NCI-H2081 treated with DMSO at 0.1 percent for 48 hours (cell line): ENCODE results near the gene MYO1D.

ENCODE experiments used
- DNase-seq: peaks from one replicate; lab custom pipeline; 2025; lab: John Stamatoyannopoulos, UW

Gene MYO1D

DNA sequence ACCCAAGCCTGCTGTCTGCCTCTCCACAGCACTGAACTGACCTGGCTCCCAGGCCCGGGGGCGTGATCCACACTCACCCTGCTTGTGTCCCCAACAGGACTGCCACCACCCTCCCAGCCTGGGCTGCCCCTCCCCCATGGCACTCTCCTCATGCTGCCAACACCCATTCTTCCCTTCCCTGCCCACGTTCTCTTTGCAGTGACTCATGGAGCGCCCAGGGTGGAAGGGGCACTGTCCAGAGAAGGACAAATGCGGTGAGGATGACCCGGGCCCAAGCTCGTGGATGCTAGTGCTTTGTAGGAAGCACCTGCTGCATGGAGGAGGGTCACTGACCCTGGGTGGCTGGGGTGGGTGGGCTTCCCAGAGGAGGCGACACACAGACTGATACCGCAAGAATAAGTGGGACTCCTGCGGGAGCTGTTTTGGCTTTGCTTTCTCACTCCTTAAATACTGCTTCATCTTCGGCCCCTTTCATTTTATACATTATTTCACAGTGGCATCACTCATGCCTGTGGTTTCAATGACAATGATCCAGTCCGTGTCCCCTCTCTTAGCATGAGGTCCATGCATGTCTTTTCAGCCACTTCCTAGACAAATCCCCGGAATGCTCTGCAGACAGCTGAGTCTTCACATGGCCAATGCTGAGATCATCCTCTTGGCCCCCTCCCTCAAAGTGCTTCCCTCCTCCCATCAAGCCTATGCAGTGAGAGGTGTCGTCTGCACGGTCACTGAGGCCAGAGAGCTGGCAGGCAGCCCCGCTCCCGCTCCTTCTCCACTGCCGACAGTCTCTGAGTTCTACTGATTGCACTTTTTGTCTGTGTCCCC is 372.5 kb downstream of the MYO1D start:
- DNase-seq = no peak

DNA sequence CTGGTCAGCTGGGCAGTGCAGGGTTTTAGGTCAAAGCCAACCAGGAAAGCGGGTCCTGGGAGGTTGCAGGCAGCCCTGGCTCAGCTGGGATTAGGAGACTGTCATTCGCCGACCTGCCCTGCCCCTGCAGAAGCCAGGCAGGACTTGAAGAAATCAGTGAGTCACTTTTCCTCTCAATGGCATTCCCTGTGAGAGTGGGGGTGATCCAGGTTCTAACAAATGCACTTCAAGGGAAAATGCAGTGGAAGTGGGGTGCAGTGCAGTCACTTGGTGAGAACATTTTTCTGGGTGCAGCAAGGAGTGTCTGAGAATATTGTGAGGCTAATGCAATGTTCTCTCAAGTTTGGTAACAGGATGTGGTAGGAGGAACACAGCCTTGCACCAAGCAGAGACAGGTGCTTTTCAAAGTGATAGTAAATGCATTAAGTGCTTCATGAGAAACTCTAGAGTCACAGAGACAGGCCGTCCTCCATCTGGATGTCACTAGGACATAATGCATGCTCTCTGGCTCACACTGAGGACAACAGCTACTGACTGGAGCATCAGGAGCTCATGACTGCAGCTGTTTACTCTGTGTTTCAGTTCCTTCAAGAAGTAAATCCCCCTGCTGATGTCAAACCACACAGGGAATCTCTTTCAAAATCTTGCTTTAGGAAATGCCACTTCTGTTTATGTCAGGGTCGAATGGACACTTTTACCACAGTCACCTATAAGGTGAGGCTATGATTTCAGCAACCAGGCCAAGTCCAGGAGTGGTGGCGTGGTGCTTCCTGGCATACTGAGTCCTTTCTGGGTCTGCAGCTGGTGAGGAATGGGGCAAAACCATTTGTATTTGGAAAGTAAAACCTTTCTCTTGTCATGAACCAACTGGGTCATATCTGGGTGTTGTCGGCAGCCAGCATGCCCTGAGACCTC is 373.4 kb downstream of the MYO1D start:
- no peak for DNase-seq

DNA sequence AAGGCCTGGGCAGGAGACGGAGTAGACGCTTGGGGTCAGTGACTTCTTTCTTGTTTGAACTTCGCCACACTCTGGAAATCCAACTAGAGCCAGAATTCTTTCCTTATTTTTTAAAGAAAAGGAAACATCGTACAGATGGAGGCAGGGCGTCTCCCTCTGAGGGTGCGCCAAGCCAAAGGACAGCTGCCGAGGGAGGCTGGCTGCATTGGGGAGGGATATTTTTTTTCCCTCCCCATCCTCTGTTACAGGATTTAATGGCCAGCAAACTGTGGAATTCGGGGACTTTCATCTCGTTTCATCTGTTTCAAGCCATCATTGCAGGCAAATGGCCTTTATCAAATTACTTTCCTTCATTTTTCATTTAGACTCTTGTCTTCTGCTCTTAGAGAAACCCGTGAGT is 374.2 kb downstream of the MYO1D start:
- DNase-seq = no peak

DNA sequence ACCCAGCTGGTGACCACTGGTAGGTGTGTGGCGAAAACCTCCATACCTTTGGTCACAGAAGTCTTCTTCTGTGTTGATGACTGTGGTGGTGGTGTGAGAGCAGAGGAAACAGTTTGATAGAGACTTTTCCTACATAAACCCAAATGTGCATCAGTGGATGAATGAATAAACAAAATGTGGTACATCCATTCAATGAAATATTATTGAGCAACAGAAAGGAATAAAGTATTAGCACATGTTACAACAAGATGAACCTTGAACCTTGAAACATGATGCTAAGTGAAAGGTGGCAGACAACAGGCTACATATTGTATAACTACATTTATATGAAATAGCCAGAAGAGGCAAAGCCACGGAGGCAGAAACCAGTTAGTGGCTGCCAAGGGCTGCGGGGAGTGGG is 374.9 kb downstream of the MYO1D start:
- no peak for DNase-seq

DNA sequence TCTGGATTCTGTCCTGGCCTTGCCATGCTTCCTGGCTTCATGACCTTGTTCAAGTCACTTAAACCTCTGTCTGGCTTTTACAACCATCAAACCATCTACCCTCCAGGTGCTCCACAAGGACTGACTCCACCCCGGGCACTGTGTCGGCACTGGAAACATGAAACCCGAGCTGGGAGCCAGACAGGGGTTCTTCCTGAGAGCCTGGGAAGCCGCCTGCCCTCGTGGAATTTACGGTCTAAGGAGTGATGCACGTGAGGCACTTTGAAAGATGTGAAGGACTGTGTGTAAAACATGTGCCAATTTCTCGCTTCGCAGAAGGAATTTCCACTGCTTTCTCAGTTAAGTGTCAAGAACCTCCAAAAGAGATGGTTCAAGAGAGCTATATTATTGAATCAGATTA is 378.5 kb downstream of the MYO1D start:
- no peak for DNase-seq

DNA sequence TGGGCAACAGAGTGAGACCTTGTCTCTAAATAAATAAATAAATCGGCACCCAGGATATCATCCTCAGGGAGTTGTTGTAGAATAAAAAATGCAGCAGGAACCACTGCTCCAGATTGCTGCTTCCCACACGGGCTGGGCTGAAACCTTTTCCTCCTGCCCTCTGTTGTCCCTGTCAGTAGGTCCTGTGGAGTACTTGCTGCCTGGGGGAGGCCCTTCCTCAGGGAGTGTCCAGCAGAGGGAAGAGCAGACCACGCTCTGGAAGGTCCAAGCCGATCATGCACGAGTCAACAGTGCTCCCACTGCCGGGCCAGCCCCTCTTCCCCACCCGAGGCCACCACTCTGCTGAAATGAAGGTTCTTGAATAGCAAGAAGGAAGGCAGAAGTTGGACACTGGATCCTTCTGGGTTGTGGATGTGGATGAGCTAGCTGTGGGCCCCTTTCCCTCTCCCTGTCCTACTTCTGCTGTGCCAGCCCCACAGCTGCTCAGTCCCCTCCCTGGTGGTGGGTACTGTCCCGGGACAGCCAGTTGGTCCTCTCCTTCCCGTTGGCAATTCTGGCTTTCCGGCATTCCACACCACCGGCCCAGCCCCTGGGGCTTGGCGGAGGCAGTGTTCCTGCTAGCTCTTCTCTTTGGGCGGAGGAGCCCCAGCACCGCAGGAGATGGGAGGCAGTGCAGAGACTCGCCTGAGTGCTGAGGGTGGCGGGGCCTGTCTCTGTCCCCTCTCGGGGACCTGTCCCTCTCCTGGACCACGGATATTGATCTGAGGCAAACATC is 379.3 kb downstream of the MYO1D start:
- no peak for DNase-seq

DNA sequence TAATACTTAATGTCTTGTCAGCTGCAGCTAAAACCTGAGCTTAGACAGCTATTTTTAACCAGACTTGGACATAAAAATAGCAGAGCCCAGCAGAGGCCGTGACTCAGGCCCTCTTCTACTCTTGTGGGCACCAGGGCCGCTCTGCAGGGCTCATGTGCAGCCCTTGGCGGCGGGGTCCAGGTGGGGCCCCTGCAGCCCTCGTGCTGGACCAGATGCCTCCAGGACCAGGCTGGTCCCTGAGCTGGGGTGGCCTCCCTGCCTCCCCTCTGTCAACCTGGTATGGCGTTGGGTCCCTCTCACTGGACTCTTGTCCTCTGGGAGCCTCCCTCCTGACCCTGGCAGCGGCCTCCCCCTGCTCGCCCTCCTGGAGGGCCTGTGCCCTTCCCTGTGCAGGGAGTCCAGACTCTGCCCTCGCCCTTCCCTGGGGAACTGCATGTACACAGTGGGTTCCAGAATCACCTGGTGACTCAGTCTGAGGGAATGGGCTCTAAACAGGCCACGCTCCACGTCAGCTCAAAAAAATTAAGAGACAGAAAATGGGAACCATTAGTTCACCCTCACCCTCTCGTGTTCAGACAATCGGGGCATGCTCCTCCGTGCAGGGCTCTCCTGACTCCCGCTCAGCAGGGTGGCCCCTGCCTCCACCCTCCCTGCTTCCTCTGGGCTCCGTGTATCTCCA is 380.4 kb downstream of the MYO1D start:
- no peak for DNase-seq

DNA sequence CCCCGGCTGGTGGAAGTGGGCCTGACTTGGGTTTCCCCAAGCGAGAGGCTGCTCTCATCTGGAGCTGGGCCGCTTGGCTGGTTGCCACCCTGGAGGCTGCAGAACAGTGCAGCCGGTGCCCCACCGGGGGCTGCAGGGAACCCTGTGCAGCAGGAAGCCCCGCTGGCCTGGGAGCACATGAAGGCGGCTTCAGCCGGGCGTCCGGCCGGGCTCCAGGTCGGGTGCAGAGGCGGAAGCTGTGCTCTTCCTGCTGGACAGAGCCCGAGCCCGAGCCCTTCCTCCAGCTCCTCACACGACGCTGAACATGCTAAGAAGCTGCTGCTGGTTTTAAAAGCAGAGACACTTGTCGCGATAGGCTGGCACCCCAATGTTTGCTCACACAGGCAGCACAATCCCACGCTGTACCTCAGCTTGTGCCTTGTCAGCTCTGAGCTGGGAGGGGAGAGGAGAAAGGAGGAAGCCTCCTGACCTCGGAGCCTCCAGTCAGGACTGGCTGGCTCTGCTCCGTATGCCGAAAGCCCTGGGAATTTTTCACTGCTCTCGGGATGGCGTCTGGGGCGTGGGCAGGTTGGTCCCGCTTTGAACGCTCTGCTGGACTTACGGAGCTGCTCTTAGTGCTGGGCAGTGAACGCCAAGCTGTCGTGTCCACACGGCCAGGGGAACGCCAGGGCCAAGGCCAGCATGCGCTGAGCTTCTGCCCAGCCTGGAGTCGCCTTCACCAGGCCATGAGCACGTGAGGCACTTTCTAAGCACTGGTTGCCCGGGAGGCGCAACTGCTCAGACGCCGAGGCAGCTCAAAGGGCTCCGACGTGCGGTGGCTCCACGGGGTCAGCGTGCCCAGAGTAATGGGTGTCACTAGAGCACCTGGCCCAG is 381.3 kb downstream of the MYO1D start:
- no peak for DNase-seq

DNA sequence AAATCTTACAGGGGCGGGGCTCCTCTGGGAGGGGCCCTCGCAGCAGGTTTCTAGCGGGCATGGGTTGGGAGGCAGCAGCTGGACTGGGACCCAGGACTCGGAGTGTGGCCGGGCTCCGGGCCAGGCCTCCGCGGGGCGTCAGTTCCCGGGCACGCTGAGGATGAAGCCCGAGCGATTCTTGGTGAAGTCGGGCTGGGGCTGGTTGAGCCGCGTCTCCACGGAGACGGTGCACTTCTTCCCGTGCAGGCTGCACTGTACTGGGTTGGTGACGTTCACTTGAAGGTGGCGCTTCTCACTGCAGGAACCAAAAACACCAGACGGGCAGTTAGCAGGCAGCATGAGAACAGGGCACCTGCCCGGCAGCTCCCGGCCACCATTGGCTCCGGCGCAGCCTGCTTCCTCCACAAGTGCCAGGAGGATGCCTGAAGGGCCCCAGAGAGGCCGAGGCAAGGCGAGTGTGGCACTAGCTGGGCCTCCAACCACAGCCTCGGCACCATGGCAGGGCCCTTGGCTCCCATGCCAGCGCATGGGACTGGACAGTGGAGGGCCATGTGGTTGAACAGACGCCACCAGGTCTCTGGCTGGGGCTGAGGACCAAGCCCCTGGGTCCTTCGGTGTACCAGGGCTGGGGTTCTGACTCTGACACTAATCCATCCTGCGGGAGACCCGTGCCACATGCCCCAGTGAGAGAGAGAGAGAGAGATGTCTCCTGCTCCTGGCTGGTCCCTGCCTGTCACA is 382.1 kb downstream of the MYO1D start:
- DNase-seq = no peak

DNA sequence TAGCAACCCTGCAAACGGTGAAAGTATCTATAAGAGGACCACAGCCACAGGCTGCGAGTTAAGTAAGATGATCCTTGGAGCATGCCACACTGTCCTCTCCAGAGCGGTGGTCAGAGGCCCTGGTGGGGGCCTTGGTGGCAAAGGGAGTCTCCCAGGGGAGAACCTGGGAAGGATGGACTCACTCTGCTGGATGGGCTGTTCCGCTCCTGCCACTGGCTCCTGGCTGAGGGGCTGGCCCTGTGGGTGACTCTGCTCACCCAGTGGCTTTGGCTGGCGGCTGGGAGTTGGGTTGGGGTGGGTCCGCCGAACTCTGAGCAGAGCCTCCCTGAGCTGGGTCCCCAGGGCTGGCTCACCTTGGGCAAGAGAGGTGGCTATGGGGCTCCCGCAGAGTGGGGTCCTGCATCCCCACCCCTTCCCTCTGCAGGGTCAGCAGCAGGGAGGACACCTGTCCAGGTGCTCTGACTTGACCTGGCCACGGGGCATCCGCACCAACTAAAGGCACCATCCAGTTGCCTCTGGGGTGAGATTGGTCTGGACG is 382.9 kb downstream of the MYO1D start:
- no peak for DNase-seq

DNA sequence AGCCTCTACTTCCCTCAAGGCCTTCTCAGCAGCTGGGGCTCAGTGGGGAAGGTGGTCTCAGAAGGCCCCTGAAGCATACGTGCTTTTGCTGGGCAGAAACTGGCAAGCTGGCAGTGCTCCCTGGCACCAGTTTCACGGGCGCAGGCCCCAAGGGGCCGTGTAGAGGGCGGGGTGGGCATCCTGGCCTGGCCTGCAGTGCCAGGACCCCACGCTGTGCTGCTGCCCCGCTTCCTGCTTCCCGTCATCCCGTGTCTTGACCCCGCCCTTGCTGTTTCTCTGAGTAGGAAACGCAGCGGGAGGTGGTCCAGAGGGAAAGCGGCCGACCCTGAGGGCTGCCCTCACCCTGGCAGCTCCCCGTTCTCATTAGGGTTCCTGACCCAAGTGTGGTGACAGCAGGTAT is 383.4 kb downstream of the MYO1D start:
- no peak for DNase-seq

DNA sequence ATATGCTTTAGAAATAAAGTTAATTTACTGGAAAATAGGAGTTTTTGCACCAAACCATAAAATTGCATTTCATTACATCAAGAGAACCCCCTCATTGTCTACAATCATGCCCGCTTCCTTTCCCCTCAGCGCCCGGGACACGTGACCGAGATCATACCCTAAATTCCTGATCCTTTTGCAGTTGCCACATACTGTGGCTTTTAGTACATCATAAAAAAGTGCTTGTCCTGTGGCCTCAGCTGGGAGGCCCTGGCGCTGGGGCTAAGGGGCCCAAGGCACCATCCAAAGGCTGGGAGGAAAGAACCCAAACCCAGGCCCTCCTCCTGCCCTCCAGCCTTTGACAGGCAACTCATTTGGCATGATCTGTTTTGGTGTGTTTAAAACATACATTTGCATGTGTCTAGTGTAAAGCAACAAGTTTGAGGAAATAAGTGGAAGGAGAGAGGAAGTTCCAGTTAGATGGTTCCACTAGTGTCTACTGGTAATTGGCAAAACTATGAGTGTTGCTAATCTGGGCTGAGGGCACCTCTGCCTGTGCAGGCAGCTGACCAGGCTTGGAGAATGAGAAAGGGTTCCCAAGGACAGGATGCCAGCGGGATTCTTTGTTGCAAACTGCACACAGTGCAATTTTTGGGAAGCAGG is 384.2 kb downstream of the MYO1D start:
- DNase-seq = no peak

DNA sequence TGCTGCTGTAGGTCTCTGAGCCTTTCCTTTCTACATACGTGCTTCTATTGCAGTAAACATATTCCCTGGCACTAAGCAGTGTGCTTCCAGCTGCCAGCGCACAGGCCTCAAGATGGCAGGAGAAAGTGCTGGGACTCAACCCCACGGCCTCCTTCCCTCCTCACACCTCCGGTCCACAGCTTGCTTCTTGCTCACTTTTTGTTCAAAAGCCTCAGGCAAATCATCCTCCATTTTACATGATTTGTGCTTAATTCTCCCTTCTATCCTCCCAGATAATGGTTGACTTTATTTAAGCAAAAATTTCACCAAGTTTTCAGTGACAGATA is 384.7 kb downstream of the MYO1D start:
- DNase-seq = no peak

DNA sequence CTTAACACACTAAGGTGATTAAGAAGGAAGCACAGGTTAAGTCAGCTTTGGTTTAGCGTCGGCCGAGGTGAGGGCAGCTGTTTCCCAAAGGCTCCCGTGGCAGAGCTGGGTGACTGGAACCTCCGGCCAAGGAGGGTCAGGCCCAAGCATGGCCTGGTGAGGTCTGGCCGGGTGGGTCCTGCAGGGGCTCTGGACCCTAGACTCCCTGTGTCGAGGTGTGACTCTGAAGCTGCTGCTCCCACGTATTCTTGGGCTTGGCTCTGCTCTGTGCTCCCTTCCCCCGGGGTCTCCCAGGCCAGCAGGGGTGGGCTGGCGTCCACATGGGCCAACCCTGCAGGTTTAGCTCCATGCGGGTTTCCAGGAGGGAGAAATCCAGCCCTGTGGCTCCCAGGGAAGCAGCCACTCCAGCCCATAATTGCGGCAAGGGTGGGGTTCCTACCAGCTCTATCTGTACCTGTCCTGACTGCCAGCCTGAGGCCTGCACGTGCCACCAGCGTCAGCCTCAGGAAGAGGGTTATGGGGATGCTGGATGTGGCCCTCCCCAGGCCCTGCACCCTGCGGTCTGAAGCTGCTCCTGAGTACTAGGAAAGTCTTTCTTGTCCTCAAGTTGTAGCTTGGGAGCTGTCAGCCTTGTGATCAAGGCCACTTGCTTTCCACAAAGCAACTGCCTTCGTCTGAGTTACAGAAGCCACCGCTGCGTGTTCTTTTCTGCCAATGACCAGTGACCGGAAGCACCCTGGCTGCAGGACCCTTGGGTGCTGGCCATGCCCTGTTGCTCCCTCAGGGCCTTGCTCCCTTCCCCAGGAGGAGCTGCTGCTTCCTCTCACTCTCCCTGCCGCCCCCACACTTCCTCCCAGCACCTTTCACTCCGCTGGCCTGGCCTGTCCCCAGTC is 385.3 kb downstream of the MYO1D start:
- DNase-seq = no peak

DNA sequence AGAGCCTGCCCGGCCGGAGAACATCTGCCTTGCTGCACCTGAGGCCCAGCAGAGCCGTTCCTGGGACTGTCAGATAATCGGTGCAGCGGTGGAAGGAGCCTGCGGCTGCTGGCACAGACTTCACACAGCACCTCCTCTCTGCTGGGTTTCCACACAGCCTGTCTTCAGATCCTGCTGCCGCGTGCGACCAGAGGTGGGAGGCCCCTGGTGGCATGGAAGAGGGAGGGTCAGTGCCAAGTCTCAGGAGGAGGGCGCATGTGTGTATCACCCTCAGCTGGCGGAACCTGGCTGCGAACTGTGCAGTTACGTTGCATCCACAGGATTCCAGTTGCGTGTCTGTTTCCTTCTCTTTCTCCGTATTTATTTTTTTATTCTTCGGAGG is 386.8 kb downstream of the MYO1D start:
- no peak for DNase-seq

DNA sequence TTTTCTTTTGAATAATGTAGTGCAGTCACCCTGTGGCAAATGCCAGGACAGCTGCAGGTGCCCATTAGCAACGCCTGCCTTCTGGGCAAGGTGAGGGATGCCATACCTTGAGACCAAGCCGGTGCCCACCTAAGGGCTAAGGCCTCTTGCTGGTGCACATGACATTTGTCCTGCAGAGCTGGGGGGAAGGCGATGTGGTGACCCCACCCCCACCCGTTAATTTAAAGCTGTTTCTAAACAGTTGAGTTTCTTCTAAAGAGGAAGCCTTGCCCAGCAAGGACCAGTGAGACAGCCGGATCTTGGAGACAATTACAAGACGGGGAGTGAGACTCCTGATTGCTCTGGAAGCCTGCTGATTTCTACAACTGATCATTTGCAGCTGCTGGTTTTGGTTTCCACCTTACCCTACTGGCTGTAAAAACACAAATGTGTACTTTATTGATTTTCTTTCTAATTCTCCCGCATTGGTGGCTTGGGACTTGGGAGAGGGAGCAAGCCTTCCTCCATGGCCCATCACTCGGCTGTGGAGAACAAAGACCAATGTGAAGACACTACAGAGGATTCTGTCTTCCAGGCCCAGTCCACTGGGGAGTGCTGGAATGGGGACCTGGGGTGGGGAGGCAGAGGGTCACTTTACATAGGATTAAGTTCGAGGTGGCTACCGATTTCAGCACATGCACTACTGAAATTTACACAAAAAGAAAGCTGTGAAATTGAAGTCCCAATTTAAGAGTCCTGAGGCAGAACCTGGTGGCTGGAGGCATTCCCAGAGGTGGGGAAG is 387.4 kb downstream of the MYO1D start:
- DNase-seq = no peak

DNA sequence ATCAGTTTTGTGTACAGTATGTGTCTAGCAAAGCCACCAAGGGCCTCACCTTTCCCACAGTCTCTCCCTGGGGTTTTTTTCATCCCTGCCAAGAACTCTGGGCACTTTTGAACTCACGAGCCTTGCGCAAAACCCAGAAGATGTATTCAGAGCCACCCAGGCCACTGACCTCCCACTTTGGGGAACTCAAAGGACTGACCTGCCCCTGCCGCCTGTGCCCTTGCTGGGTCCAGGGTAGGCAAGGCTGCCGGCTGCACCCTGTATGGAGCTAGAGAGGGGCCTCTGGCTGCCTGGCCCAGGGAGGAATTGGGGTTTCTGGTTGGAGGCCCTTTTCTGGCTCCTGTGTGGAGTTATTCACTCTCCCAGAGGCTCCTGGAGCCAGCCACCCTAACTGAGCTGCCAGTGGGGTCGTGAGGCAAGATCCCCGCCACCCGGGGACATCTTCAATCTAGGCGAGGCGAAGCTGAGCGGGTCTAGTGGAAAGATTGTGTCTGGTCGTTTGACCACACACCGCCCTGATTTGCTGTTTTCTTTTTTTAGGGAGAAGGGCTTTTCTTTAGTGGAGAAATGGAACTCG is 388.2 kb downstream of the MYO1D start:
- DNase-seq = no peak
